HG03457 (cell line): ENCODE measurements around the gene ARID5B.
"Not testable (repeated sequence)": the region's sequence is repeated elsewhere in the genome, so short reads cannot be mapped to it uniquely, and the experiment has no call there.

ENCODE experiments used
- ATAC-seq: cut with Tn5 transposase; IDR thresholded peaks from one replicate; pipeline ENCODE4 v1.9.1; 2021; ENCODE audit warnings: moderate number of reproducible peaks; ENCODE audit not compliant: unreplicated experiment

Gene ARID5B, protein sequence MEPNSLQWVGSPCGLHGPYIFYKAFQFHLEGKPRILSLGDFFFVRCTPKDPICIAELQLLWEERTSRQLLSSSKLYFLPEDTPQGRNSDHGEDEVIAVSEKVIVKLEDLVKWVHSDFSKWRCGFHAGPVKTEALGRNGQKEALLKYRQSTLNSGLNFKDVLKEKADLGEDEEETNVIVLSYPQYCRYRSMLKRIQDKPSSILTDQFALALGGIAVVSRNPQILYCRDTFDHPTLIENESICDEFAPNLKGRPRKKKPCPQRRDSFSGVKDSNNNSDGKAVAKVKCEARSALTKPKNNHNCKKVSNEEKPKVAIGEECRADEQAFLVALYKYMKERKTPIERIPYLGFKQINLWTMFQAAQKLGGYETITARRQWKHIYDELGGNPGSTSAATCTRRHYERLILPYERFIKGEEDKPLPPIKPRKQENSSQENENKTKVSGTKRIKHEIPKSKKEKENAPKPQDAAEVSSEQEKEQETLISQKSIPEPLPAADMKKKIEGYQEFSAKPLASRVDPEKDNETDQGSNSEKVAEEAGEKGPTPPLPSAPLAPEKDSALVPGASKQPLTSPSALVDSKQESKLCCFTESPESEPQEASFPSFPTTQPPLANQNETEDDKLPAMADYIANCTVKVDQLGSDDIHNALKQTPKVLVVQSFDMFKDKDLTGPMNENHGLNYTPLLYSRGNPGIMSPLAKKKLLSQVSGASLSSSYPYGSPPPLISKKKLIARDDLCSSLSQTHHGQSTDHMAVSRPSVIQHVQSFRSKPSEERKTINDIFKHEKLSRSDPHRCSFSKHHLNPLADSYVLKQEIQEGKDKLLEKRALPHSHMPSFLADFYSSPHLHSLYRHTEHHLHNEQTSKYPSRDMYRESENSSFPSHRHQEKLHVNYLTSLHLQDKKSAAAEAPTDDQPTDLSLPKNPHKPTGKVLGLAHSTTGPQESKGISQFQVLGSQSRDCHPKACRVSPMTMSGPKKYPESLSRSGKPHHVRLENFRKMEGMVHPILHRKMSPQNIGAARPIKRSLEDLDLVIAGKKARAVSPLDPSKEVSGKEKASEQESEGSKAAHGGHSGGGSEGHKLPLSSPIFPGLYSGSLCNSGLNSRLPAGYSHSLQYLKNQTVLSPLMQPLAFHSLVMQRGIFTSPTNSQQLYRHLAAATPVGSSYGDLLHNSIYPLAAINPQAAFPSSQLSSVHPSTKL

DNA sequence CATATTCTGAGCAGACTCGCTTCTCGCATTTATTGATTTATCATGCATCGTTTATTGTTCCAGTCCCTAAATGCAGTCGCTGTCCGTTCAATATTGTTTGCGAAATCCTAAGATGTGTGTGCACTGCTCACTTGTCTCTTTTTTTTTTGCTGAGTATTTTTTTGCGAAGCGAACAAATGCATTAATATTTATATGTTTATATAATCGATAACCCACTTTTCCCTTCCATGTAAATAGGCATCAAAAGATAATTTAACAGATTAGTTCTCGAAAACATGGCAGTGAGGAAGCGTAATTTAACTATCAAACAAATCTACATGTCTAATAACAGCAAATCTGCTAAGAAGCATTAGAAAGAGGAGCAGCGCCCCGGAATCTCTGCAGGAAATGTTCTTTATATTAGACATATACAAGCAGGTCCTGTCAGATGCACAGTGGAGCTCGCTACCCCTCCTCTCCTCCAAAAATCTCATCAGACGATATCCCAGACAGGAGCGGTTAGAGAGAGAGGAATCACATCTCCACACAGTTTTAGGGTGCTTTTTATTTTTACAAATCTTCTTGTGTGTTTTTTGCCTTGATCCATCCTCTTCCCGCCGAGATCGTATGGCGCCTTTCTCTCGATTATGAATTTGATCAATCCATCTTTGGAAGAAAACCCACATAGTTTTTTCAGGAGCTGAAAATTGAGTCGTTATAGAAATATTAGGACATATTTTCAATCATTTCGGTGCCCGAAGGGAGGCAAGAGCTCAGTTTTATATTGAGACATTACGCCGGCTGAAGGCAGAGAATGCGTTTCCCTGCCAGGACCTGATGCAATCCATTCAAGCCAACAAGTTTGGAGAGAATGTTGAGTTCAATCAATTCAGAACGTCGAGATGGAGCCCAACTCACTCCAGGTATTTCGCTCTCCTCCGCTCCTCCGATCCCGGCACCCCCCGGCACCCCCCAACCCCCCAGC, at the start of gene ARID5B:
Gene ARID5B, plus strand, starts transcription at position 871 of the 964 bp plus-strand sequence. Its CDS starts 11 bp downstream, at position 882.
- ATAC-seq: no peak

- no peak for ATAC-seq
Measured at GRCh38 chr10:61852261-61852660, 49.2 kb upstream of the ARID5B start.

- ATAC-seq: no peak
Measured at GRCh38 chr10:61855771-61856170, 45.7 kb upstream of the ARID5B start.

DNA sequence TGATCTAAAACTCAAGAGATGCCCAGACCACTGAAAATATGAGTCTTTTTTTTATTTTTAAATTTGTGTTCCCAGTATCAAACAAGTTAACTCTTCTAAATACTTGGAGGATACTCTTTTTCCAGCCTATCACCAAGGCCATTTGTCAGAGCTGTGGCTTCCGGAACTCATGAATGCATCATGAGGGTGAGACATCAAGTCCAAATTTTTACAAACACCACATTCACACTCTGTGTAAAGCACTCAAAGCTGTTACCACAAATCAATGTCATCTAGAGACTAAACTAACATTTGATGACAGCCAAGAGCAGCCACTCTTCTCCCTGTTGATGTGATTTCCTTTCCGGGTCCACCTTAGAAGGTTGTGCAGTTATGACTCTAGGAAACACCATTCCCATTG, 43.8 kb upstream of the ARID5B start:
- ATAC-seq: no peak

DNA sequence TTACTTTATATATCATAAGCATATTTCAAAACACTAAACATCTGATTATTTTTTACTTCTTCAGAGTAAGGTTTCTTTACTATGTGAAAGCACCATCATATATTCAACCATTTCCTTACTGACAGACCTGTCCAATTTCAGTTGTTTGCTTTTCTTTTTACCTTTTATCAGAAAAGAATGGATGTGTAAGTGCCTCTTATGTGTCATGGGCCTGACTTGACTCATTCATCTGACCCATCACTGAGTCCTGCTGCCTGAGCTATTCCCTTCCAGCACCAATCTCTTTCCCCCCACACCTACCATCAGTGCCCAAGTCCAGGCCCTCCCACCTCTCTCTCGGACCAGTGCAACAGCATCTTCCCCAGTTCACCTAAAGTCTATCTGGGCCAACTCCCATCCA, 41.7 kb upstream of the ARID5B start:
- no peak for ATAC-seq

- no peak for ATAC-seq
Measured at GRCh38 chr10:61860964-61861758, 40.3 kb upstream of the ARID5B start.

GRCh38 chr10:61863981-61864380, 37.5 kb upstream of the ARID5B start:
- ATAC-seq: no peak

GRCh38 chr10:61866700-61867368, 34.7 kb upstream of the ARID5B start:
- ATAC-seq: no peak

- not testable (repeated sequence) for ATAC-seq
Measured at GRCh38 chr10:61867374-61867773, 34.1 kb upstream of the ARID5B start.

- not testable (repeated sequence) for ATAC-seq
Measured at GRCh38 chr10:61867817-61868216, 33.7 kb upstream of the ARID5B start.

DNA sequence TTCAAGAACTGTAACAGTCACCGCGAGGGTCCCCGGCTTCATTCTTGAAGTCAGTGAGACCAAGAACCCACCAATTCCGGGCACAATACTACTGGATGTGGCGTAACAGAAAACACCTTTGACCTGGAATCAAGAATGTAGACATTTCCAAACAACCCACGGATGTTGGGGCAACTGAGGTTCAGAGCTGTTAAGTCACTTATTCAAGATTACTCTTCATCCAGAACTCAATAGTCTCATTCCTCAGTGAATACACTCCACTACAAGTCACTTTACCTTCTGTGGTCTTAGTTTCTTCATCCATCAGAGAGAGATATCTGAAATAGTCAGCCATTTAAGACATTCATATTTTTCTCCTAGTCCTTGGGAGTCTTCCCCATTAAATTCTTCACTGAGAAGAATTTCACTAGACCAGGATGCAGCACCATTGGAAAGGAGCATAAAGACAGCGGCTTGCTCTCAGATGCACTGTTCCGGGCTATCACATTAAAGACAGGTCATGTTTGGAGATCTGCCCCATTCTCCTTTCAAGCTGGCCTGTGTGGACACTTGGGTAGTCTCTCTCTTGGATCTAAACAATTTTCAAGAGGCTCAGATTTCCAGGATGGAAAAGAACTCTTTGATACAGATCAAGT, 32.3 kb upstream of the ARID5B start:
- ATAC-seq: no peak

- no peak for ATAC-seq
Measured at GRCh38 chr10:61869774-61870525, 31.5 kb upstream of the ARID5B start.

DNA sequence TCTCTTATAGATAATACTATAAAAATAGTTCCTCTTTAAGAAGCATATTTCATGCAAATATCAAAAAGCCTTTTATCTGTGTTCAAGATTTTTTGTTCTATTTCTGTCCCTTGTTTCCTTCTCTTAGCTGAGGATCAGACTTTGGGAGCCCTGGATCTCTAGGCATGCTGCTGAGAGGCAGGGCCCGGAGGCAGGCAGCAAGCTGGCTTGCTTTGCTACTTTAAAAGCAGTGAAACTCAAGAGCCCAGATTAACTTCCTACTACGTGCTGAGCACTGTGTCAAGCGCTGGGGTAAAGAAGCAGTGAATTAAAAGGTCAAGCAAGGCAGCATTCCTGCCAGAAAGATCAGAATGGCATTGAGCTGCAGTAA, 31.0 kb upstream of the ARID5B start:
- no peak for ATAC-seq

GRCh38 chr10:61871487-61871886, 30.0 kb upstream of the ARID5B start:
- ATAC-seq: no peak

DNA sequence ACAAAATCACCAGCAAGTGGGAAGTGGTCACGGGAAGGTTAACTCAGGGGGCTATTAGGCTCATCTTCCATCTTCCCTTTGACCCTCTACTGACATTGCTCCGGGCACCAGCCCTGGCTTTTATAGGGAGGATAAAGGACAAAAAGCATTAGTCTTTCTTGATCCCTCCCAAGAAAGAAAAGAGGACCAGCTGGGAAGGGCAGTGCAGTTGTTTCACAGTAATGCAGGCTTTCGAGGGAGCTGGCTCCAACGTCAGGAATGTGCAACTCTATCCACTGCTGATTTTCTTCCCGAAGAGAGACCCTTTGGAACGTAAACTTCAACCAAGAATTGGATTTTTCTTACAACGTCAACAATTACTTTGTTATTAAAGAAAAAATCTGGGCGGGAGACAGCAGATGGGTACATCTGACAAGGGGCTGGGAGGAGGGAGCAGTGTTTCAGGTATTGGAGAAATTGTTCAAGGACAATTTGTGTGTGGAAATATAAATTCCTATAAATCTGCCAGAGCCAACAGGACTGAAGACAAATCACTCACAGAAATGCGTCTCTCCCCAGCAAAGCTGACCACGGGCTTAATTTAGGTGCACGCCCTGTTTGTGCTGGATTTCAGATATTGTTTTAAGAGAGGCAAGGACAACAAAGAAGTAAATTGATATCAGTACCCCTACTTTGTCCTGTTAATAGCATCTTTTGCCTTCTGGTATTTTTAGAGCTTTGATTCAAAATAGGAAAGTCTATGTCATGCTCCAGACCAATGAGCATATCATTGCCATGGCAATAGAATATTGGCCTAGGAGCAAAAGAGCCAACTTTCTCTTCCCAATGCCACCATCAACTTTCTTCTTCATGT, 23.4 kb upstream of the ARID5B start:
- ATAC-seq: no peak

DNA sequence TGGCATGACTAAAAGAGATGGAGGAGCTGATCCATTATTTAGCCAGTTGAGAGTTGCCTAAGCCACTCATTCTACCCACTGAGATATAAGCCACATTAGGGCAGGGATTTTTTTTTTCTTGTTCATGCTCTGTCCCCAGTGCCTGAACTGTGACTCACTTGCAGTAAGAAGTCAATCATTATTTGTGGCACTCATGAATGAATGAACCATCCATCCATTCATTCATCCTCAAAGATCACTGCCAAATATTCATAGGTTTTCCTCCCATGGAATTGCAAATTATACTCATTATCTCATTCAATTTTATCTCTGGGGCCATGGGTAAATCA, 22.8 kb upstream of the ARID5B start:
- ATAC-seq: no peak
